Measurements from ENCODE around the gene WDR7.

DNA sequence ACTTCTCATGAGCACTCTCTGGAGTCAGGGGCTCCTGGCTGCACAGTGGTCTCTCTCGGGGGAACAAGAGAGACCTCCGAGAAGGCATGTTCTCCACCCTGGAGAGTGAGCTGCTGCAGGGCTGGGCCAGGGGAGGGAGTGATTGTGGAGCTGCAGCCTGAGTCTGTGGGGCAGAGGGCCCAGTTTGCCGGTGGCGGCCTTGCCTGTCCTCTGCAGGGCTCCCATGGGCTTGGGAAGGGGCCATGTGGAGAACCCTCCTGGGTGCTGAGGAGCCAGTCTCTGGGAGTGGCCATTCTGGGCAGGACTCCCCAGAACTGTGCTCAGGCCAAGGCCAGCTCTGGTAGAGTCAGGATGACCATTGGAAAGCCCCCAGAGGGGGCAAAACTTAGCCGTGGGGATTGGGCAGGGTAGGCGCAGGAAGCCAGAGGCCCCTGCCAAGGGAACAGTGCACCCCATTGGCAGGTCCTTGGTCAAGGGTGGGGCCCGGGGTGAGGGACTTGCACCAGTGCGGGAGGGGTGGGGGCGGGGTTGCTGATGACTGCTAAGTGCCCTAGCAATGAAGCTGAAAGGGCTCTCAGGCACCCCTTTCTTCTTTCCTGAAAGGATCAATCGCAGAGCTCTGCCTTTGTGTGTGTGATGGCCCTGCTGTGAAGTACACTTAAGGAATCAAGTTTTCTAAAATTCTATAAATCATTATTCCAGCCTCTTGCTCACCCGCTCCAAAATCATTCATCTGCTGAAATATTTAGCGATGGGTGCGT is 426.0 kb downstream of the WDR7 start:
- TF ChIP-seq, protein P1, sequence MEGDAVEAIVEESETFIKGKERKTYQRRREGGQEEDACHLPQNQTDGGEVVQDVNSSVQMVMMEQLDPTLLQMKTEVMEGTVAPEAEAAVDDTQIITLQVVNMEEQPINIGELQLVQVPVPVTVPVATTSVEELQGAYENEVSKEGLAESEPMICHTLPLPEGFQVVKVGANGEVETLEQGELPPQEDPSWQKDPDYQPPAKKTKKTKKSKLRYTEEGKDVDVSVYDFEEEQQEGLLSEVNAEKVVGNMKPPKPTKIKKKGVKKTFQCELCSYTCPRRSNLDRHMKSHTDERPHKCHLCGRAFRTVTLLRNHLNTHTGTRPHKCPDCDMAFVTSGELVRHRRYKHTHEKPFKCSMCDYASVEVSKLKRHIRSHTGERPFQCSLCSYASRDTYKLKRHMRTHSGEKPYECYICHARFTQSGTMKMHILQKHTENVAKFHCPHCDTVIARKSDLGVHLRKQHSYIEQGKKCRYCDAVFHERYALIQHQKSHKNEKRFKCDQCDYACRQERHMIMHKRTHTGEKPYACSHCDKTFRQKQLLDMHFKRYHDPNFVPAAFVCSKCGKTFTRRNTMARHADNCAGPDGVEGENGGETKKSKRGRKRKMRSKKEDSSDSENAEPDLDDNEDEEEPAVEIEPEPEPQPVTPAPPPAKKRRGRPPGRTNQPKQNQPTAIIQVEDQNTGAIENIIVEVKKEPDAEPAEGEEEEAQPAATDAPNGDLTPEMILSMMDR (IDR thresholded peaks at IDR 0.05; ENCODE audit: low read depth, low read length), result no peak
- TF ChIP-seq EZH2phosphoT487 (IDR thresholded peaks at IDR 0.05; ENCODE audit: low read depth), result no peak

Measured in OCI-LY3 (cell line).